GM12891 (cell line): ENCODE measurements around the gene TENM4.

ENCODE experiments used
- PAX5 ChIP-seq: IDR thresholded peaks from 2 replicates; pipeline ENCODE4 v1.6.1; 2011; ENCODE audit warnings: low read length, moderate library complexity, mild to moderate bottlenecking; ENCODE audit not compliant: insufficient read depth, severe bottlenecking
- POLR2A ChIP-seq: IDR thresholded peaks from 2 replicates; pipeline ENCODE4 v1.6.1; 2011; ENCODE audit warnings: low read depth, low read length, control low read depth
- POLR2AphosphoS5 ChIP-seq: IDR thresholded peaks from 2 replicates; pipeline ENCODE4 v1.6.1; 2011; ENCODE audit warnings: low read depth, low read length, control low read depth
- POU2F2 ChIP-seq: IDR thresholded peaks from 2 replicates; pipeline ENCODE4 v1.6.1; 2011; ENCODE audit warnings: low read depth, mild to moderate bottlenecking, control low read depth, low read length, moderate library complexity
- SPI1 ChIP-seq: IDR thresholded peaks from 2 replicates; pipeline ENCODE4 v1.6.1; 2011; ENCODE audit warnings: low read depth, low read length, control low read depth
- TAF1 ChIP-seq: IDR thresholded peaks from 2 replicates; pipeline ENCODE4 v1.6.1; 2011; ENCODE audit warnings: low read depth, low read length, control low read depth

GRCh38 chr11:79486242-79486984 is 45.6 kb upstream of the TENM4 start:
- no peak for TF ChIP-seq POLR2A
- no peak for TF ChIP-seq SPI1
- no peak for TF ChIP-seq POLR2AphosphoS5
- no peak for TF ChIP-seq TAF1
- TF ChIP-seq POU2F2, result no peak
- no peak for TF ChIP-seq PAX5
